H1 (cell line): Measurements from ENCODE around the gene TMEM271. TPM values are rescaled to one million over a fixed set of nuclear protein-coding genes. Genes with fewer than 3 reads are reported as not detected.

ENCODE experiments used
- BRCA1 ChIP-seq: IDR thresholded peaks from 2 replicates; pipeline ENCODE4 v1.6.1; 2012; ENCODE audit warnings: low read depth, low read length, improper control_type of control experiment
- CHD1 ChIP-seq: IDR thresholded peaks from 2 replicates; pipeline ENCODE4 v1.6.1; 2012; ENCODE audit warnings: low read depth, low read length, improper control_type of control experiment
- CTBP2 ChIP-seq: IDR thresholded peaks from 2 replicates; pipeline ENCODE4 v1.7.0; 2011; ENCODE audit warnings: borderline replicate concordance, mild to moderate bottlenecking, moderate library complexity, mixed read lengths, low read length; ENCODE audit not compliant: insufficient read depth, insufficient read length
- FOSL1 ChIP-seq: IDR thresholded peaks from 2 replicates; pipeline ENCODE4 v1.6.1; 2011; ENCODE audit warnings: mild to moderate bottlenecking, low read depth, low read length, moderate library complexity; ENCODE audit not compliant: insufficient read depth
- HDAC2 ChIP-seq, 2 experiments: fragments of 300-600 bp in 1 of 2; sonication (generic) in 1 of 2; IDR thresholded peaks; 2 replicates each; pipeline ENCODE4 v1.6.1; 2011 to 2012; ENCODE audit warnings: low read depth in 2 of 2, low read length in 2 of 2, mild to moderate bottlenecking in 2 of 2, moderate library complexity in 2 of 2, borderline replicate concordance in 1 of 2, inconsistent platforms in 1 of 2
- polyA plus RNA-seq, 7 experiments: library from polyadenylated mRNA; depleted of rRNA in 3 of 7; stranded (reverse) in 5 of 7; unstranded in 2 of 7; fragments of >200 nt in 5 of 7; fragments of 200-250 nt in 2 of 7; gene quantifications; 1 replicate in 5 of 7; 2 replicates in 1 of 7; 4 replicates in 1 of 7; pipeline versions ENCODE4 v1.2.1 to v1.2.3, GENCODE V29; 2011 to 2013; ENCODE audit warnings: missing spikeins in 2 of 7, mixed read lengths in 2 of 7
- total RNA-seq: library from RNA; stranded (reverse); fragmentation: NEBNext Ultra II Directional; extraction: Animal tissue kit (Norgen Biotek cat#: 25700); gene quantifications from 2 replicates; pipeline ENCODE4 v1.2.1, GENCODE V29; 2021

The TMEM271 gene
- total and polyA plus RNA-seq, 2 of the 8 experiments (the other 6 are each of a cell fraction or from before 2014, with no cell fraction given): 0.08 to 0.35 TPM

DNA sequence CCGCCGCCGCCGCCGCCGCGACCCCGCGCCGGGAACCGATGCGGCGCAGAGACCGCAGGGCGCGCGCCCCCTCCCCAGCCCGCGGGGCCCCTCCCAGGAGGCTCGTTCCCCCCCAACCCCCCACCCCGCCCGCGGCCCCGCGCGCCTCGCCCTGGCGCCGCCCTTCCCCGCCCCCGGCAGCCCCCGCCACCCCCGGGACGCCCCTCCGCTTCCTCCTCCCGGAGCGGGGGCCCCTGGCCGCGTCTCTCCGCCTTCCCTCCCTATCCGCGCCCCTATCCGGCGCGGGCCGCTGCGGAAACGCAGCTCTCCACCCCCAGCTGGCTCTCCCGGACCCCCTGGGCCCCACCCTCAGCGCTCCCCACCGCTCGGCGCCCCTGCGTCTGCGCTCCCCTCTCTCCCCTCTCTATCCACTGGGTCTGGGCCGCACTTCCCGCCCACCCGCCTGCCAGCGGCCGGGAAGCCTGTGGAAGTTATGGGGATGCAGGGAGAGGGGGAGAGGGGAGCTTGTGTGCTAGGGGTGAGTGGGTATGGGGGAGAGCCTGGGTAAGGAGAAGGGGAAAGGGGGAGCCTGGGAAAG lies at the start of gene TMEM271 (continued):
- TF ChIP-seq CTBP2 (peak; percentile 69), CHD1 (no peak), BRCA1 (no peak), FOSL1 (no peak), HDAC2 (IDR thresholded peaks at IDR 0.05; ENCODE audit: borderline replicate concordance in 1 of 2, low read depth in 2 of 2, low read length in 2 of 2) (peak in 1 of 2 experiments; percentile 90; a peak in 1 of 4 replicates)
- TF ChIP-seq, all 59 proteins: peak for 4
